Measurements from ENCODE around the gene LHX8.

LHX8 gene

GRCh38 chr1:75203415-75204277 is 69.5 kb downstream of the LHX8 start:
- H3K4me3 ChIP-seq (ENCODE audit: insufficient read depth, low read depth, low read length, poor library complexity, severe bottlenecking): no peak overlapping the region
- DNase-seq: no peak
- no peak overlapping the region for H3K27ac ChIP-seq (ENCODE audit: insufficient read depth, low read length, poor library complexity, severe bottlenecking)
- H3K4me1 ChIP-seq (ENCODE audit: control insufficient read depth, insufficient read depth, low read length, poor library complexity, severe bottlenecking): no peaks in the 10 kb centered on the region
- no peaks in the 10 kb centered on the region for H3K36me3 ChIP-seq (ENCODE audit: control insufficient read depth, insufficient read depth, low read length)
- no peaks in the 10 kb centered on the region for H3K9me3 ChIP-seq (ENCODE audit: control insufficient read depth, low read length)
- no peaks in the 10 kb centered on the region for H3K27me3 ChIP-seq (replicated peaks; ENCODE audit: control insufficient read depth, insufficient read depth, low read length, poor library complexity, severe bottlenecking)

DNA sequence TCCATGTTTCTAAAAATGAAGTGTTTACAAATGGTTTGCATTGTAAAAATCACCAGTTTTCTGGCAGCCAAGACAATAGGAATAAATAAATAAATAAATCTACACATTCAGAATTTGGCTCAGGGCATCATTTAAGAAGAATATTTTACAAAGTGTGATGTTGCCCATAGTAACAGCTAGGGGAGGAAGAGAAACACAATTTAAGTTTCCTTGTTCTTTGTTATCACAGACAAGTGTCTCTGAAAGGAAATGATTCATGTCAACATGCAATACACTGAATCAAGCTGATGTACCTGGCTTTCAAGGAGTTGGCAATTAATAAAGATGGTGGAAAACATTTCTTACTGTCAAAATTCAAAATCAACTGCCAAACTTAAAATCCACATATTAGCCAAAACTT is 74.7 kb downstream of the LHX8 start:
- Histone ChIP-seq H3K27me3 (replicated peaks; ENCODE audit: control insufficient read depth, insufficient read depth, low read length, poor library complexity, severe bottlenecking) (no peaks in the 10 kb centered on the region), H3K36me3 (ENCODE audit: control insufficient read depth, insufficient read depth, low read length) (no peaks in the 10 kb centered on the region), H3K27ac (ENCODE audit: insufficient read depth, low read length, poor library complexity, severe bottlenecking) (no peak overlapping the region), H3K4me3 (ENCODE audit: insufficient read depth, low read depth, low read length, poor library complexity, severe bottlenecking) (no peak overlapping the region), H3K9me3 (ENCODE audit: control insufficient read depth, low read length) (no peaks in the 10 kb centered on the region), H3K4me1 (ENCODE audit: control insufficient read depth, insufficient read depth, low read length, poor library complexity, severe bottlenecking) (no peaks in the 10 kb centered on the region)
- DNase-seq: no peak

Data from effector memory CD4-positive, alpha-beta T cell (primary cell).